GM19351 (cell line): Measurements from ENCODE around the gene DYNC2I2.
"Not testable (repeated sequence)": the region's sequence is repeated elsewhere in the genome, so short reads cannot be mapped to it uniquely, and the experiment has no call there.

Experiments
- ATAC-seq: cut with Tn5 transposase; IDR thresholded peaks from one replicate; pipeline ENCODE4 v1.9.1; 2021; ENCODE audit warnings: mild to moderate bottlenecking, moderate library complexity; ENCODE audit not compliant: unreplicated experiment

Gene DYNC2I2

DNA sequence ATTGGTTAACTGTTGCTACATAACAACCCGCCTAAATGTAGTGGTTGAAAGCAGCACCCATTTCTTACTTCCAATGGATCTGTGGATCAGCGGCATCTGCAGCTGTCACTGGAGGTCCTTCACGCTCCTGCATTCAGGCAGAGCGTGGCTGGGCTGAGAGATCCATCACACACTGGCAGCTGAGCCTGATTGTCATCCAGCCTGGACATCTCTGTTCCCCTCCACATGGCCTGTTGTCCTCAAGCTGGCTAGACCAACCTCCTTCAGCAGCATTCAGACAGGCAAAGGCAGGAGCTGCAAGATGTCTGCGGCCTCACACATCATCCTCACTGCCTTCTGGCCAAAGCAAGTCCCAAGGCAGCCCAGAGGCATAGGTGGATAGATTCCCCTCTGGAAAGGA, 36.9 kb downstream of the DYNC2I2 start:
- ATAC-seq, result no peak

DNA sequence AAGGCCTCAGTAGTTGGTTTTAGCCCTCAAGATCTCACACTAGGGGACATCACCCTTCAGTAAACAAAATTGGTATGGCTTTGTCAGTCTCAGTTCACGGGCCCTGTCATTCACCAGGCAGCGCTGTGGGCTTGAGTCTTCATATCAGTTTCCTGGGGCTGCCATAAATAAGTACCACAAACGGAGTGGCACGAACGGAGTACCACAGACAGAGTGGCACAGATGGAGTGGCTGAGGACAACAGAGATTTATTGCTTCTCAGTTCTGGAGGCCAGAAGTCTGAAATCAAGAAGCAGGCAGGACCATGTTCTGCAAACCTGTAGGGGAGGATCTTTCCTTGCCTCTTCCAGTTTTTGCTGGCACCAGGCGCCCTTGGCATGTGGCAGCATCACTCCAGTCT, 37.5 kb downstream of the DYNC2I2 start:
- ATAC-seq, result no peak

DNA sequence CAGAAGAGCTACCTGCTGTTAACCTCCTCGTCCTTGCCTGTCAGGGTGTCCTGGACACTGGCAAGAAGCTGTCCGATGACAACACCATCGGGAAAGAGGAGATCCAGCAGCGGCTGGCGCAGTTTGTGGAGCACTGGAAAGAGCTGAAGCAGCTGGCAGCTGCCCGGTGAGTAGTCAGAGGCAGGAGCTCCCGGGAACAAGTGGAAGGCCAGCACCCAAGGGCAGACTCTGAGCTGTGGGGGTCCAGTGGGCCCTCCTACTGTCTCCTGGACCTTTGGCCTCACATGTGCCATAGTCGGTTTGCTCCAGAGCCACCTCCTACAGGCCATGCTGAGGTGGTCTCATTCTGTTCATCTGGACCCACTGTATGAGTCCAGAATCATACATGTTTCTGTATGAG, 38.7 kb downstream of the DYNC2I2 start:
- no peak for ATAC-seq

DNA sequence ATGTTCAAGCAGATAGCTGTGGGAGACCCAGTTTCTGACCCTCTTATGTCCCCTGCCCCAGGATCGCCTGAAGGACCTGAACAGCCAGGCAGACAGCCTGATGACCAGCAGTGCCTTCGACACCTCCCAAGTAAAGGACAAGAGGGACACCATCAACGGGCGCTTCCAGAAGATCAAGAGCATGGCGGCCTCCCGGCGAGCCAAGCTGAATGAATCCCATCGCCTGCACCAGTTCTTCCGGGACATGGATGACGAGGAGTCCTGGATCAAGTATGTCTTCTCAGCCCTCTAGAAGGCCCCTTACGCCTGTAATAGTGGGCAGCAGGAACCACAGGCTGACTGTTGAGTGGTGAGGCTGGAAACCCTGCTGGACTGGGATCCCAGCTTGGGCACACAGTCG, 41.1 kb downstream of the DYNC2I2 start:
- ATAC-seq, result no peak

DNA sequence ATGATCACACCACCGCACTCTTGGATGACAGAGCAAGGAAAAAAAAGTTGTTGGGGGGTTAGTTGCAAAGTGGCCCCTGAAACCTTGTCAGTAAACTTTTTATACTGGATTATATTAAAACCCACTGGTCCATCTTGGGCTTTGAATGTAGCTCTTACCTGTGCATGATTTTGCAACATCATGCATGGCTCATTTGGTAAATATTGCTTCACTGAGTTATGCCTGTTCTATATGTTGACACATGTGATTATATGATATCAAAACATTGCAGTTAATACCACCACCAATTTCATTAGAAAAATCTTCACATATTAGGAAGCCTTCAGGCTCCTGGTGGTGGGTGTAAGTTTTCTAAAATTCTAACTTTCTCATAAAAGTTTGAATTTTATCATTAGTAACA, 41.9 kb downstream of the DYNC2I2 start:
- ATAC-seq, result no peak

DNA sequence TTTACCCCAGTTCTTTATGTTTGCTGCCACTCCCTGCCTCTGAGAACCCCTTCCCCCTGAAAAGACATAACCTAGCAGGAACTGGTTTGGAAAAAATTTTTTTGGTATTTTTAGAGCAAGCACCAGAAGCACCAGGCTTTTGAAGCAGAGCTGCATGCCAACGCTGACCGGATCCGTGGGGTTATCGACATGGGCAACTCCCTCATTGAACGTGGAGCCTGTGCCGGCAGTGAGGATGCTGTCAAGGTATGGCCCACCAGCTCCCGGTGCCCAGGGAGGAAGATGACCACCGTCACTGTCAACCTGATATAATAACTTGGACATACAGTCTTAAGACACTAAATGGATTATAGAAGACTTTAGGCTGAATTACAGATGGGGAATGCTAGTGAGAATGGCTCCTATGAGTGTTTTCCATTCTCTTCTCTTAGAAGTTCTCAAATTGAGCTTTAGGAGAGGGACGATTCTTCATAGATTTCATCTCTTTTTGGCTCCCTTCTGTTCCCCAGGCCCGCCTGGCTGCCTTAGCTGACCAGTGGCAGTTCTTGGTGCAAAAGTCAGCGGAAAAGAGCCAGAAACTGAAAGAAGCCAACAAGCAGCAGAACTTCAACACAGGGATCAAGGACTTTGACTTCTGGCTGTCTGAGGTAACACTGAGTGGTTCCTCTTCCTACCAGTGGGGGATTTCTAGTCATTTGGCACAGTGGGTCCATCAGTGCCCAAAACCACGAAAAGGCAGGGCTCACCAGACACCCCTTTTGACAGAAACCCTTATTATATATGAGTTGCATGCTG, 44.9 kb downstream of the DYNC2I2 start:
- no peak for ATAC-seq

DNA sequence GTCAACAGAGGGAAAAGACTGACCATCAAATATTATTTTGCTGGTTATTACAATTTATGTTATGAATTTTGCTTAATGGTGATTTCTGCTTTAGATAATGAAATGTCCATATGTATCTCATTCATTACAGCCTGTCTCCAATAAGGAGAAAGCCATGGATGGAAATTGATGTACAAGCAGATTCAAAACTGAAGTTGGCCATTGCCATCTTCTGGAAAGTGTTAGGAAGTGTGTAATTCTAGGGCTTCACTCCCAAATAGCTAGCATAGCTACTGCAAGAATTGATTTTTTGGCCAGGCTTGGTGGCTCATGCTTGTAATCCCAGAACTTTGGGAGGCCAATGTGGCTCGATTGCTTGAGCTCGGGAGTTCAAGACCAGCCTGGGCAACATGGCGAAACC, 45.8 kb downstream of the DYNC2I2 start:
- ATAC-seq, result no peak

DNA sequence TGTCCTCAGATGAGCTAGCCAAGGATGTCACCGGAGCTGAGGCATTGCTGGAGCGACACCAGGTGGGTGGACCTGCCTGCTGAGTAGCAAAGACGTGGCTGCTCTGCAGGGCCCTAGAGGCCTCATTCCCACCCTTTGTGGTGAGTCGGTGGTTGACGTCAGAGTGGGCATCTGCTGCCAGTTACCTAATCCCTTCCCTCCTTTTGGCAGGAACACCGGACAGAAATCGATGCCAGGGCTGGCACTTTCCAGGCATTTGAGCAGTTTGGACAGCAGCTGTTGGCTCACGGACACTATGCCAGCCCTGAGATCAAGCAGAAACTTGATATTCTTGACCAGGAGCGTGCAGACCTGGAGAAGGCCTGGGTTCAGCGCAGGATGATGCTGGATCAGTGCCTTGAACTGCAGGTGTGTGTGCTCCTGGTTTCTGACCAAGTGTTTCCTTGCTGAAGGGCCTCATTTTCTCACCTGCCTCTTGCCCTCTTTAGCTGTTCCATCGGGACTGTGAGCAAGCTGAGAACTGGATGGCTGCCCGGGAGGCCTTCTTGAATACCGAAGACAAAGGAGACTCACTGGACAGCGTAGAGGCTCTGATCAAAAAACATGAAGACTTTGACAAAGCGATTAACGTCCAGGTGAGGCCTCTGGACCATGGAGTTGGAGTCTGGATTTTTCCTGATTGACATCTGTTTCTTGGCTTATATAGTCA, 48.9 kb downstream of the DYNC2I2 start:
- ATAC-seq, result no peak

DNA sequence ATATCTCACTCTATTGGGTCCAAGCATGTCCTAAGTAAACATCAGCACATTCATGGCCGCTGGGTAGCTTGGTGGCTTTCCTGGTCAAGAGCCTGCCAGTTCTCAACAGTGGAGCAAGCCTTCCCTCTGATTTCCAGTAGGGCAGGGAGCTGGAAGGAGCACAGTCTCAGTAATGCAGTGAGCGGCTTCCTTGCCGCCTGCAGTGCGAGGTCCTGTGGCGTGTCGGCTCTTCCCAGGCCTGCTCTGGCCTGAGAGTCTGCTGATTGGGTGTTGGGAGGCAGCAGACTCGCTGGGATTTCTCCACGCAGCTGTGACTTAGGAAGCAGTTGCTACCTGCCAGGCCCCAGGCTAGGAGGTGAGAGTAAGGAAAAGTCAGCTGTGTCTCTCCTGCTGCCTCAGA, 53.0 kb downstream of the DYNC2I2 start:
- no peak for ATAC-seq

DNA sequence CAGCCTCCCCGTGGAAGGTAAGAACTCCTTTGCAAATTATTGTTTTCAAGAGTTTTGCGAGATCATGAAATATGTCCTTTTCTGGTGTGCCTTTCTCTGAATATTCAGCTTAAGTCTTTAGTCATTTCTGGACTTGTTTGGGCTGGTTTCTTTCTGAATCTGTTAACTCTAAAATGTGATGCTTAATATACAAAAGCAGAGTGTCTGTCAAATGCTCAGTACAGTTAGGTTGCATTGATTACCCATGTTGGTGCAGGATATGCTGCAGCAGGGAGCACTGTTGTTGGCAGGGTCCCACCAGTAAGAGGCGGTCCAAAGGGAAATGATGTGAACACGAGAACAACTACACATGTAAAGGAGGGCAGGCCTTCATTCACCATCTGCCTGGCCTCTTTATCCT, 56.5 kb downstream of the DYNC2I2 start:
- no peak for ATAC-seq

DNA sequence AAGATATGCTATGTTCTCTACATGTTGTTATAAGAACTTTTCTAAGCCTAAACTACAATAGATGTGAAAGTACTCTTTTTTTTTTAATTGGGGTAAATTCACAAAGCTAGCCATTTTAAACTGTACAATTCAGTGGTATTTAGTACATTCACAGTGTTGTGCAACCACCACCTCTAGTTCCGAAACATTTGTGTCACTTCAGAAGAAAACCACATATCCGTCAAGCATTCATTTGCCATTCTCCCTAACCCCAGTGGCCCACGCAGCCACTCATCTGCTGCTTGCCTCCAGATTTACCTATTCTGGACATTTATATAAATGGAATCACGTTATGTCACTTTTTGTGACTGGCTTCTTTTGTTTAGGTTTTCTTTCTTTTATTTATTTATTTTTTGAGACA, 61.2 kb downstream of the DYNC2I2 start:
- no peak for ATAC-seq

DNA sequence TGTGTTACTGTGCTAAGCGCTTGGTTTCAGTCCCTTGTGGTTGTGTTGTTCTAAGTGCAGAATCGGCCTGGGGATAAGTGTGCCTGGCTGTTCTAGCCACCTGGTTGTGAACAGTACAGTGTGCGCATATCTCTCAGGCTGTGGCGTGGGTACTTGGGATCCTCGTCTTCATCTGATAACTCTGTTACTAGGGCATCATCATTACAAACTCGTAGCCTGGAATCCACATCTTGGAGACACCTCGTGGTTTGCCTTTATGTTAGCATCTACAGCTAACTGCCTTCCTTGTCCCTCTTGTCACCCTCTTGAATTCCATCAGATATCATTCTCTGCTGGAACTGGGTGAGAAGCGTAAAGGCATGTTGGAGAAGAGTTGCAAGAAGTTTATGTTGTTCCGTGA, 62.8 kb downstream of the DYNC2I2 start:
- ATAC-seq, result no peak

DNA sequence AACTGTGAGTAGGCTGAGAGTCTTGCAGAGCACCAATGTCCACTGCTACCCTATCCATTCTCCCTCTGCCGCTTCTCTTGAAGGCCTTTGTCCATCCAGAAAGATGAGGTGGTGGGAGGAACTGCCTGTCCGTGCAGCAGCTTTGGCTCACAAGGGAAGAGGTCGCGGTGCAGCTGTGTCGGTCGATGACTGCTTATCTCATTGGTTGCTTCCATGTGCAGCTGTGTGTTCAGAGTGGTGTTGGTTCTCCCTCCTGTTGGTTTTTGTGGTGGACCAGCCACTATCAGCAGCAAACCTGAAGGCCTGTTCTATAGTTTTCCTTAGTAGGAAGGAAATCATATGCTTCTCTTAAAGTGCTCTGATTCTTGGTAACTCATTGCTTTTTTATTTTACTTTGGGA, 63.6 kb downstream of the DYNC2I2 start:
- ATAC-seq, result no peak

DNA sequence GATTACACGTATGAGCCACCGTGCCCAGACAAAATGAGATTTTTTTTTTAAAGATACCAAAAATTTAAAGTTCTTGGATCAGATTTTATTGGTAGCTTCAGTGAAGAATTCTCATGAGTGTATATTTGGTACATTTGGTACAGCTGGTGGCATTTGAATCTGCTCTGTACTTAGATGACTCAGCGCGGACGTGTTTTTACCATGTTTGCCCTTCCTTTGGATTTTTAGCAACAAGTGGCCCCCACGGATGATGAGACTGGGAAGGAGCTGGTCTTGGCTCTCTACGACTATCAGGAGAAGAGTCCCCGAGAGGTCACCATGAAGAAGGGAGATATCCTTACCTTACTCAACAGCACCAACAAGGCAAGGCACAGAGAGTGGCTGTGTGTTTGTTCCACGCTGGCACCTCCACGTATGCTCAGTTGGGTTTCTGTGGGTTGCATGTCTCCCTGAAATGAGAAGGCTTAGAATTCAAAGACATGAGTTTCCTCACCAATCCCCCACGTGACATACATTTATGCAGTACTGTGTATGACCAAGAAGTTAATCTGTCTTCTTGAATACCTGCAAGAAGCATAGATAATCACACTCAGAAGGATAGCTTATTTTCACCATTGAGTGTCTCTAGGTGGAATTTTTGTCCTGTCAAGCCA, 67.9 kb downstream of the DYNC2I2 start:
- ATAC-seq, result no peak

DNA sequence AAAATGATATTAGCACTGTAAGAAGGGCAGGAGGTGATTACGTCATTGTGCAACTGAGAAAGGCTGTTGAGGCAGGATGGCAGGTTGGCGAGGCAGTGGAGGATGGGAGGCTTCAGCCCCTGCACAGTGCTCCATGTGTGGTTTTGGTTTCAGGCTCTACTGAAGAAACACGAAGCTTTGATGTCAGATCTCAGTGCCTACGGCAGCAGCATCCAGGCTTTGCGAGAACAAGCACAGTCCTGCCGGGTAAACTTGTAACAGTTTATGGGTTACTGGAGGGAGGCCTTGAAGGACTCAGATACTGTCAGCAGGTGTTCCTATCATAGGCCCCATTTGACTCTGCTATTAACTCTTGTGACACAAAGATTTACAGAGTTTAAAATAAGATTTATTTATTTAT, 69.2 kb downstream of the DYNC2I2 start:
- ATAC-seq, result no peak

DNA sequence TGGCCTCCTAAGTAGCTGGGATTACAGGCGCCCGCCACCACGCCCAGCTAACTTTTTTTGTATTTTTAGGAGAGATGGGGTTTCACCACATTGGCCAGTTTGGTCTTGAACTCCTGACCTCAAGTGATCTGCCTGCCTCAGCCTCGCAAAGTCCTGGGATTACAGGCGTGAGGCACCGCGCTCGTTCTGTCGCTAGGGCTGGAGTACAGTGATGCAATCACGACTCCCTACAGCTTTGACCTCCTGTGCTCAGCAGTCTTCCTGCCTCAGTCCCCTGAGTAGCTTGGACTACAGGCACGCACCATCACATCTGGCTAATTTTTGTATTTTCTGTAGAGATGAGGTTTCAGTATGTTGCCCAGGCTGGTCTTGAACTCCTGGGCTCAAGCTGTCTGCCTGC, 69.7 kb downstream of the DYNC2I2 start:
- not testable (repeated sequence) for ATAC-seq

DNA sequence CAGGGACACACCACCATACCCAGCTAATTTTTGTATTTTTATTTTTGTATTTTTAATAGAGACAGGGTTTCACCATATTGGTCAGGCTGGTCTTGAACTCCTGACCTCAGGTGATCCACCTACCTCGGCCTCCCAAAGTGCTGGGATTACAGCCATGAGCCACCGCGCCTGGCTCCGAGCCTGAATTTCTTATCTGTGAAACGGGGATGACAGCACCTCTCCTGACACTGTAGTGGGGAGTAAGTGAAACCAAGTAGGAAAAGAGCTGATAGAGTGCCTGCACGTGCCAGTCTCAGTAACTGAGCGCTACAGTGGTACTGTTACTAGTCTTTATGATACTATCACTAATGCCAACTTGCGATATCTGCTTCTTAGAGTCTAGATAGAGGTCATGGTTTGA, 71.5 kb downstream of the DYNC2I2 start:
- not testable (repeated sequence) for ATAC-seq
